ENCODE measurements around the gene DNAJC24. TPM values are rescaled to one million over a fixed set of nuclear protein-coding genes. Genes with fewer than 3 reads are reported as not detected.

Gene DNAJC24
- polyA plus RNA-seq, 3 donors: 3.4 to 4.8 (median 4.4) TPM

DNA sequence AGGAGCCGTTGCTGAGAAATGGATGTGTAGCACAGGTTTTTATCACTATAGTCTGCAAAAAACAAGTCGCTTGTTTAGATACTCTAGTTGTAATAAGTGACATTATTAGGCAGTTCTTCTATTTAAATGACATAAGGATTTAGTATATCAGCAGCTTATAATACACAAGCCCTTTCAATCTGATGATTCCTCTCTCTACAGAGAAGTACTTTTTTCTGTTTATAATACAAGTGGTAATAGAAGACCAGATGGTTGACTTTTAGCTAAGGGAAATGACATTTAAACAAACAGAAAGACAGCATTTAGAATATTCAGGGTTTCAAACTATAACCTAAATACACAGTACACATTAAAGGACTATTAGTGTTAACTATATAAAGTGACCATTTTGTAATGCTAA lies 79.4 kb downstream of the DNAJC24 start:
- DNase-seq: no peak
- H2AFZ ChIP-seq (ENCODE audit: insufficient read depth, low read depth, low read length, poor library complexity, severe bottlenecking): no peak overlapping the region
- no peak overlapping the region for H3K27ac Mint-ChIP-seq
- no peak overlapping the region for H3K9ac ChIP-seq (ENCODE audit: insufficient read depth, low read length, poor library complexity, severe bottlenecking)
- intact Hi-C loops (cut with micrococcal nuclease): no loop called here
- no peak overlapping the region for H3K4me3 ChIP-seq (replicated peaks in 1 of 3; ENCODE audit: low read depth in 2 of 3, low read length in 3 of 3)
- H3K4me1 Mint-ChIP-seq: no peaks in the 10 kb centered on the region
- no peak overlapping the region for H3K4me2 ChIP-seq (replicated peaks; ENCODE audit: extremely low read depth, low read length, poor library complexity, severe bottlenecking)
- H3K79me2 ChIP-seq (ENCODE audit: insufficient read depth, low read length): no peaks in the 10 kb centered on the region
- no peak overlapping the region for H3K4me3 Mint-ChIP-seq
- H3K27me3 Mint-ChIP-seq (ENCODE audit: low read depth in 3 of 3): peaks cover 0 to 1% (median 0%) of the 10 kb centered on the region in 3 donors
- H3K36me3 Mint-ChIP-seq: peaks cover 13 to 15% of the 10 kb centered on the region in 2 donors
- H3K4me1 ChIP-seq (ENCODE audit: control insufficient read depth in 1 of 2, insufficient read depth in 2 of 2, low read length in 2 of 2): no peaks in the 10 kb centered on the region
- H3K27ac ChIP-seq (ENCODE audit: low read depth in 1 of 2, low read length in 2 of 2): no peak overlapping the region
- no CpG with 5 or more reads among the region's 2 CpGs for WGBS (ENCODE audit: insufficient coverage)
- peaks cover 0 to 2% (median 0%) of the 10 kb centered on the region in 7 donors for H3K9me3 Mint-ChIP-seq
- no peaks in the 10 kb centered on the region for H3K27me3 ChIP-seq (ENCODE audit: control insufficient read depth in 2 of 2, insufficient read depth in 2 of 2, low read length in 2 of 2)
- H3K36me3 ChIP-seq (replicated peaks in 1 of 2; ENCODE audit: control insufficient read depth in 1 of 2, insufficient read depth in 2 of 2, low read length in 2 of 2): no peaks in the 10 kb centered on the region
- H3K9me3 ChIP-seq (replicated peaks in 1 of 2; ENCODE audit: control insufficient read depth in 1 of 2, insufficient read depth in 1 of 2, low read length in 2 of 2): no peaks in the 10 kb centered on the region
- no peaks in the 10 kb centered on the region for H4K20me1 ChIP-seq (ENCODE audit: insufficient read depth, low read length)
- TF ChIP-seq, protein P1, sequence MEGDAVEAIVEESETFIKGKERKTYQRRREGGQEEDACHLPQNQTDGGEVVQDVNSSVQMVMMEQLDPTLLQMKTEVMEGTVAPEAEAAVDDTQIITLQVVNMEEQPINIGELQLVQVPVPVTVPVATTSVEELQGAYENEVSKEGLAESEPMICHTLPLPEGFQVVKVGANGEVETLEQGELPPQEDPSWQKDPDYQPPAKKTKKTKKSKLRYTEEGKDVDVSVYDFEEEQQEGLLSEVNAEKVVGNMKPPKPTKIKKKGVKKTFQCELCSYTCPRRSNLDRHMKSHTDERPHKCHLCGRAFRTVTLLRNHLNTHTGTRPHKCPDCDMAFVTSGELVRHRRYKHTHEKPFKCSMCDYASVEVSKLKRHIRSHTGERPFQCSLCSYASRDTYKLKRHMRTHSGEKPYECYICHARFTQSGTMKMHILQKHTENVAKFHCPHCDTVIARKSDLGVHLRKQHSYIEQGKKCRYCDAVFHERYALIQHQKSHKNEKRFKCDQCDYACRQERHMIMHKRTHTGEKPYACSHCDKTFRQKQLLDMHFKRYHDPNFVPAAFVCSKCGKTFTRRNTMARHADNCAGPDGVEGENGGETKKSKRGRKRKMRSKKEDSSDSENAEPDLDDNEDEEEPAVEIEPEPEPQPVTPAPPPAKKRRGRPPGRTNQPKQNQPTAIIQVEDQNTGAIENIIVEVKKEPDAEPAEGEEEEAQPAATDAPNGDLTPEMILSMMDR (IDR thresholded peaks at IDR 0.05): no peak

DNA sequence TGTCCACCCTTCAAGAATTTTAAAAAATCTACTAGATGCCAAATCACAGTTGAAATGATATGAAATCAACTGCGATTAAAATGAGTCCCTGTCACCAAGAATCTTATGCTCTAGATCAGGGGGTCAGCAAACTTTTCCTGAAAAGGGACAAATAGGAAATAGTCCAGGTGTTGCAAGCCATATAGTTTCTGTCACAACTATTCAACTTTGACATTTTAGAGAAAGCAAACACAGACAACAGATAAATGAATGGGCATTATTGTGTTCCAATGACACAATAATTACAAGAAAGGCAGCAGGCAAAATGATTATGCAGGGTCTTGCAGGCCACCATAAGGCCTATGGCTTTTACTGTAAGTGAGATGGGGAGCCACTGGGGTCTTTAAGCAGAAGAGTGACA lies 81.2 kb downstream of the DNAJC24 start:
- Histone ChIP-seq H3K79me2 (ENCODE audit: insufficient read depth, low read length) (no peaks in the 10 kb centered on the region), H3K27me3 (ENCODE audit: control insufficient read depth in 2 of 2, insufficient read depth in 2 of 2, low read length in 2 of 2) (no peaks in the 10 kb centered on the region), H3K4me1 (ENCODE audit: control insufficient read depth in 1 of 2, insufficient read depth in 2 of 2, low read length in 2 of 2) (no peaks in the 10 kb centered on the region), H4K20me1 (ENCODE audit: insufficient read depth, low read length) (no peaks in the 10 kb centered on the region), H3K4me2 (replicated peaks; ENCODE audit: extremely low read depth, low read length, poor library complexity, severe bottlenecking) (no peak overlapping the region), H2AFZ (ENCODE audit: insufficient read depth, low read depth, low read length, poor library complexity, severe bottlenecking) (no peak overlapping the region), H3K9ac (ENCODE audit: insufficient read depth, low read length, poor library complexity, severe bottlenecking) (no peak overlapping the region), H3K4me3 (replicated peaks in 1 of 3; ENCODE audit: low read depth in 2 of 3, low read length in 3 of 3) (no peak overlapping the region), H3K36me3 (replicated peaks in 1 of 2; ENCODE audit: control insufficient read depth in 1 of 2, insufficient read depth in 2 of 2, low read length in 2 of 2) (no peaks in the 10 kb centered on the region), H3K9me3 (replicated peaks in 1 of 2; ENCODE audit: control insufficient read depth in 1 of 2, insufficient read depth in 1 of 2, low read length in 2 of 2) (no peaks in the 10 kb centered on the region), H3K27ac (ENCODE audit: low read depth in 1 of 2, low read length in 2 of 2) (no peak overlapping the region)
- intact Hi-C loops (cut with micrococcal nuclease): no loop called here
- no CpG with 5 or more reads among the region's 1 CpG for WGBS (ENCODE audit: insufficient coverage)
- Mint-ChIP-seq H3K27ac (no peak overlapping the region), H3K4me1 (no peaks in the 10 kb centered on the region), H3K27me3 (ENCODE audit: low read depth in 3 of 3) (peaks cover 0 to 1% (median 0%) of the 10 kb centered on the region in 3 donors), H3K9me3 (peaks cover 0 to 2% (median 0%) of the 10 kb centered on the region in 7 donors), H3K36me3 (peaks cover 9 to 12% of the 10 kb centered on the region in 2 donors), H3K4me3 (no peak overlapping the region)
- DNase-seq: no peak
- TF ChIP-seq, protein P1 (IDR thresholded peaks at IDR 0.05): no peak

Measured in CD14-positive monocyte (primary cell).